Measurements from ENCODE around the gene IMP3.
A peak's percentile ranks its signal among the peaks of the same experiment; 100 is the strongest.

The IMP3 gene

GRCh38 chr15:75676688-75677464, 36.9 kb upstream of the IMP3 start:
- H3K4me3 ChIP-seq (ENCODE audit: insufficient read length, low read depth), result no peak overlapping the region
- no peaks in the 10 kb centered on the region for H3K27me3 ChIP-seq (ENCODE audit: insufficient read depth, insufficient read length)
- H3K4me1 ChIP-seq (ENCODE audit: insufficient read depth, insufficient read length), result peaks cover 33% of the 10 kb centered on the region
- DNase-seq (ENCODE audit: low read depth, low spot score), result no peak
- peaks cover 42% of the 10 kb centered on the region for H3K36me3 ChIP-seq (ENCODE audit: insufficient read depth, insufficient read length, low read length)
- H3K9ac ChIP-seq (ENCODE audit: insufficient read length, low read depth), result no peak overlapping the region
- H3K9me3 ChIP-seq (ENCODE audit: insufficient read depth, low read length), result no peaks in the 10 kb centered on the region
- TF ChIP-seq YY1 (IDR thresholded peaks at IDR 0.05; ENCODE audit: insufficient read depth, insufficient read length) (no peak), SUZ12 (IDR thresholded peaks at IDR 0.05; ENCODE audit: extremely low read depth, insufficient read depth, insufficient read length) (no peak), ZNF274 (IDR thresholded peaks at IDR 0.05; ENCODE audit: low read depth, low read length) (no peak)

GRCh38 chr15:75675579-75676404, 35.8 kb upstream of the IMP3 start:
- peaks cover 38% of the 10 kb centered on the region for H3K36me3 ChIP-seq (ENCODE audit: insufficient read depth, insufficient read length, low read length)
- no peak overlapping the region for H3K4me3 ChIP-seq (ENCODE audit: insufficient read length, low read depth)
- TF ChIP-seq SUZ12 (IDR thresholded peaks at IDR 0.05; ENCODE audit: extremely low read depth, insufficient read depth, insufficient read length), result no peak
- no peak for TF ChIP-seq ZNF274 (IDR thresholded peaks at IDR 0.05; ENCODE audit: low read depth, low read length)
- no peak for TF ChIP-seq YY1 (IDR thresholded peaks at IDR 0.05; ENCODE audit: insufficient read depth, insufficient read length)
- H3K9me3 ChIP-seq (ENCODE audit: insufficient read depth, low read length), result no peaks in the 10 kb centered on the region
- peaks cover 36% of the 10 kb centered on the region for H3K4me1 ChIP-seq (ENCODE audit: insufficient read depth, insufficient read length)
- no peaks in the 10 kb centered on the region for H3K27me3 ChIP-seq (ENCODE audit: insufficient read depth, insufficient read length)
- no peak for DNase-seq (ENCODE audit: low read depth, low spot score)
- no peak overlapping the region for H3K9ac ChIP-seq (ENCODE audit: insufficient read length, low read depth)

- no peak overlapping the region for H3K9ac ChIP-seq (ENCODE audit: insufficient read length, low read depth)
- peaks cover 37% of the 10 kb centered on the region for H3K36me3 ChIP-seq (ENCODE audit: insufficient read depth, insufficient read length, low read length)
- peaks cover 36% of the 10 kb centered on the region for H3K4me1 ChIP-seq (ENCODE audit: insufficient read depth, insufficient read length)
- DNase-seq (ENCODE audit: low read depth, low spot score), result no peak
- TF ChIP-seq YY1 (IDR thresholded peaks at IDR 0.05; ENCODE audit: insufficient read depth, insufficient read length) (no peak), ZNF274 (IDR thresholded peaks at IDR 0.05; ENCODE audit: low read depth, low read length) (no peak)
- no peaks in the 10 kb centered on the region for H3K27me3 ChIP-seq (ENCODE audit: insufficient read depth, insufficient read length)
- no peaks in the 10 kb centered on the region for H3K9me3 ChIP-seq (ENCODE audit: insufficient read depth, low read length)
- no peak overlapping the region for H3K4me3 ChIP-seq (ENCODE audit: insufficient read length, low read depth)
These were observed 34.3 kb upstream of the IMP3 start for GRCh38 chr15:75674366-75674765.

- TF ChIP-seq ZNF274 (IDR thresholded peaks at IDR 0.05; ENCODE audit: low read depth, low read length), result no peak
- no peak for TF ChIP-seq SUZ12 (IDR thresholded peaks at IDR 0.05; ENCODE audit: extremely low read depth, insufficient read depth, insufficient read length)
- no peak for TF ChIP-seq YY1 (IDR thresholded peaks at IDR 0.05; ENCODE audit: insufficient read depth, insufficient read length)
- Histone ChIP-seq H3K36me3 (ENCODE audit: insufficient read depth, insufficient read length, low read length) (peaks cover 31% of the 10 kb centered on the region), H3K9me3 (ENCODE audit: insufficient read depth, low read length) (no peaks in the 10 kb centered on the region), H3K27me3 (ENCODE audit: insufficient read depth, insufficient read length) (no peaks in the 10 kb centered on the region), H3K4me1 (ENCODE audit: insufficient read depth, insufficient read length) (peaks cover 36% of the 10 kb centered on the region), H3K9ac (ENCODE audit: insufficient read length, low read depth) (peak overlapping the region; percentile 69), H3K4me3 (ENCODE audit: insufficient read length, low read depth) (peak overlapping the region; percentile 1)
- DNase-seq (ENCODE audit: low read depth, low spot score), result no peak
These were observed 33.6 kb upstream of the IMP3 start for GRCh38 chr15:75673426-75674235.

- peaks cover 36% of the 10 kb centered on the region for H3K4me1 ChIP-seq (ENCODE audit: insufficient read depth, insufficient read length)
- peaks cover 28% of the 10 kb centered on the region for H3K36me3 ChIP-seq (ENCODE audit: insufficient read depth, insufficient read length, low read length)
- no peaks in the 10 kb centered on the region for H3K9me3 ChIP-seq (ENCODE audit: insufficient read depth, low read length)
- TF ChIP-seq SUZ12 (IDR thresholded peaks at IDR 0.05; ENCODE audit: extremely low read depth, insufficient read depth, insufficient read length) (no peak), ZNF274 (IDR thresholded peaks at IDR 0.05; ENCODE audit: low read depth, low read length) (no peak), YY1 (IDR thresholded peaks at IDR 0.05; ENCODE audit: insufficient read depth, insufficient read length) (no peak)
- peak; percentile 57 for DNase-seq (ENCODE audit: low read depth, low spot score)
- peak overlapping the region; percentile 1 for H3K4me3 ChIP-seq (ENCODE audit: insufficient read length, low read depth)
- H3K9ac ChIP-seq (ENCODE audit: insufficient read length, low read depth), result peak overlapping the region; percentile 69
- H3K27me3 ChIP-seq (ENCODE audit: insufficient read depth, insufficient read length), result no peaks in the 10 kb centered on the region
These were observed 32.8 kb upstream of the IMP3 start for GRCh38 chr15:75672646-75673425.

GRCh38 chr15:75671730-75672602, 31.9 kb upstream of the IMP3 start:
- TF ChIP-seq ZNF274 (IDR thresholded peaks at IDR 0.05; ENCODE audit: low read depth, low read length), result no peak
- no peak for TF ChIP-seq SUZ12 (IDR thresholded peaks at IDR 0.05; ENCODE audit: extremely low read depth, insufficient read depth, insufficient read length)
- TF ChIP-seq YY1 (IDR thresholded peaks at IDR 0.05; ENCODE audit: insufficient read depth, insufficient read length), result no peak
- peak overlapping the region; percentile 4 for H3K9ac ChIP-seq (ENCODE audit: insufficient read length, low read depth)
- H3K4me3 ChIP-seq (ENCODE audit: insufficient read length, low read depth), result no peak overlapping the region
- DNase-seq (ENCODE audit: low read depth, low spot score), result no peak
- H3K9me3 ChIP-seq (ENCODE audit: insufficient read depth, low read length), result no peaks in the 10 kb centered on the region
- H3K36me3 ChIP-seq (ENCODE audit: insufficient read depth, insufficient read length, low read length), result peaks cover 19% of the 10 kb centered on the region
- no peaks in the 10 kb centered on the region for H3K27me3 ChIP-seq (ENCODE audit: insufficient read depth, insufficient read length)
- H3K4me1 ChIP-seq (ENCODE audit: insufficient read depth, insufficient read length), result peaks cover 36% of the 10 kb centered on the region

All from NT2/D1 (cell line).